ENCODE measurements around the gene CREBBP. TPM values are rescaled to one million over a fixed set of nuclear protein-coding genes. Genes with fewer than 3 reads are reported as not detected.

CREBBP gene
- total and polyA plus RNA-seq, 9 of the 15 experiments (the other 6 are each of a cell fraction or from before 2014, with no cell fraction given) = 0.70 to 24.8 (median 5.6) TPM

- H2AFZ ChIP-seq (ENCODE audit: low read depth, low read length) = no peak overlapping the region
- no peak overlapping the region for H3K4me3 ChIP-seq
- 93% methylated on average over 16 of the region's 24 CpGs for WGBS (ENCODE audit: insufficient coverage, low coverage, missing lambda C conversion rate)
- no peaks in the 10 kb centered on the region; the same call in 1 of the 2 replicates for H4K20me1 ChIP-seq (replicated peaks; ENCODE audit: control insufficient read depth, insufficient read depth, low read length)
- intact Hi-C loops (cut with micrococcal nuclease) (no loop called here), in situ Hi-C loops (cut with MboI) (no loop called here)
- TF ChIP-seq HDGF (IDR thresholded peaks at IDR 0.05) (no peak), CEBPZ (IDR thresholded peaks at IDR 0.05; ENCODE audit: borderline replicate concordance, low read depth, low read length) (no peak), ZNF511 (CRISPR knock-in tag; IDR thresholded peaks at IDR 0.05) (no peak), YBX1 (IDR thresholded peaks at IDR 0.05) (no peak), BHLHE40 (IDR thresholded peaks at IDR 0.05; ENCODE audit: low read length) (no peak), ZBTB2 (IDR thresholded peaks at IDR 0.05) (no peak), DNMT1 (IDR thresholded peaks at IDR 0.05) (no peak), ZNF212 (CRISPR knock-in tag; IDR thresholded peaks at IDR 0.05) (no peak), POLR3A (IDR thresholded peaks at IDR 0.05; ENCODE audit: borderline replicate concordance, extremely low read depth, insufficient read depth, insufficient read length) (no peak), ZNF75A (CRISPR knock-in tag; IDR thresholded peaks at IDR 0.05) (no peak)
- no TSS peak for BruUV-seq (replicated peaks)
- FAIRE-seq = no peak
- no peak for ATAC-seq
- no peaks in the 10 kb centered on the region for H3K27me3 ChIP-seq (ENCODE audit: control insufficient read depth in 2 of 2, insufficient read depth in 2 of 2, low read length in 2 of 2)
- no peaks in the 10 kb centered on the region for H3K9me3 ChIP-seq (replicated peaks; ENCODE audit: control insufficient read depth, insufficient read depth, low read depth, low read length)
- H3K9me1 ChIP-seq (ENCODE audit: control insufficient read depth, insufficient read depth, low read length) = peaks cover 3% of the 10 kb centered on the region
- H3K79me2 ChIP-seq (ENCODE audit: control insufficient read depth, insufficient read depth, low read length) = no peaks in the 10 kb centered on the region
- no peak overlapping the region for H3K27ac ChIP-seq (ENCODE audit: extremely low read depth, low read depth, low read length)
- no peak overlapping the region; a peak in 1 of 4 replicates for H3K9ac ChIP-seq (ENCODE audit: insufficient read depth in 1 of 2, low read depth in 2 of 2, low read length in 2 of 2)
- POLR2A ChIA-PET = no interaction called here
- H3K4me2 ChIP-seq (ENCODE audit: insufficient read depth, low read length) = no peak overlapping the region
- peaks cover 67% of the 10 kb centered on the region; the same call in 2 of the 3 replicates for H3K36me3 ChIP-seq (ENCODE audit: control insufficient read depth, insufficient read depth, low read length)
- no peak for DNase-seq (ENCODE audit: extremely low read depth in 1 of 4, low spot score in 3 of 4)
- H3K4me1 ChIP-seq (replicated peaks in 1 of 2; ENCODE audit: control insufficient read depth in 2 of 2, insufficient read depth in 2 of 2, low read length in 2 of 2) = peaks cover 0 to 17% of the 10 kb centered on the region in 2 experiments; a peak in 1 of 5 replicates
- CTCF ChIA-PET (ENCODE audit: low intra/inter-chr PET ratio) = interaction anchor here (0.5 kb wide), 1 partner anchor 223 kb away, joined by 3 read pairs; no protein-coding TSS in a partner anchor
These were observed 150.1 kb downstream of the CREBBP start for GRCh38 chr16:3730161-3731125.

Measured in K562 (cell line).